Endothelial cell of umbilical vein (primary cell): Measurements from ENCODE around the gene CTDSP1. TPM values are rescaled to one million over a fixed set of nuclear protein-coding genes. Genes with fewer than 3 reads are reported as not detected.

ENCODE experiments used
- BruUV-seq: library from RNA; stranded (reverse); fragments of 400-500 nt; replicated peaks from 2 replicates; lab custom pipeline; 2021; lab: Mats Ljungman, UMichigan
- CTCF ChIA-PET: fragments of 300-600, 350-600 bp; sonication (Branson Sonifier 250); formaldehyde crosslinking; loops from one replicate; lab custom pipeline; 2021; ENCODE audit warnings: antibody characterized with exemption, inconsistent platforms; lab: Charles Lee
- POLR2A ChIA-PET: fragments of 300-600, 350-600 bp; sonication (Branson Sonifier 250); formaldehyde crosslinking; loops from one replicate; lab custom pipeline; 2021; ENCODE audit warnings: antibody characterized with exemption, inconsistent platforms; lab: Charles Lee
- DNase-seq: peaks from one replicate; pipeline ENCODE4 v3.0.0-alpha.2; 2011; ENCODE audit warnings: low read depth, low spot score
- FAIRE-seq: peaks from 2 replicates; lab custom pipeline; 2011; peaks lifted over from hg19 to GRCh38; lab: Jason Lieb, UNC
- H2AFZ ChIP-seq: 2 replicates; pipeline ENCODE4 v1.6.0; 2012; ENCODE audit warnings: low read depth, low read length, control low read depth, inconsistent platforms
- H3K27ac ChIP-seq: 2 replicates; pipeline ENCODE4 v1.5.1; 2011; ENCODE audit warnings: low read depth, mild to moderate bottlenecking, control low read depth, low read length, moderate library complexity; ENCODE audit not compliant: insufficient read depth
- H3K27me3 ChIP-seq, 2 experiments: 2 replicates each; pipeline versions ENCODE4 v1.6.0 to v1.6.1; 2011; ENCODE audit warnings: low read length in 2 of 2, mixed read lengths in 1 of 2; ENCODE audit not compliant: control insufficient read depth in 2 of 2, insufficient read depth in 2 of 2
- H3K36me3 ChIP-seq, 2 experiments: 2 replicates in 1 of 2; 3 replicates in 1 of 2; pipeline ENCODE4 v1.5.1; 2011; ENCODE audit warnings: low read length in 2 of 2, mild to moderate bottlenecking in 1 of 2, moderate library complexity in 1 of 2; ENCODE audit not compliant: control insufficient read depth in 2 of 2, insufficient read depth in 2 of 2; ENCODE audit errors: extremely low read depth in 1 of 2
- H3K4me1 ChIP-seq: 3 replicates; pipeline ENCODE4 v1.5.1; 2011; ENCODE audit warnings: mild to moderate bottlenecking, low read length; ENCODE audit not compliant: control insufficient read depth, insufficient read depth; ENCODE audit errors: extremely low read depth
- H3K4me2 ChIP-seq: 2 replicates; pipeline ENCODE4 v1.6.1; 2011; ENCODE audit warnings: low read length, control low read depth, mixed read lengths; ENCODE audit not compliant: insufficient read depth
- H3K4me3 ChIP-seq, 3 experiments: fragments of 200-600 bp in 1 of 3; sonication (generic), shearing (Covaris generic) in 1 of 3; replicated peaks in 1 of 3; 2 replicates each; pipeline ENCODE4 v1.5.1; 2011 to 2016; ENCODE audit warnings: control low read depth in 3 of 3, low read length in 3 of 3, mild to moderate bottlenecking in 2 of 3, inconsistent platforms in 1 of 3, low read depth in 1 of 3, moderate library complexity in 1 of 3; ENCODE audit not compliant: insufficient read depth in 1 of 3
- H3K79me2 ChIP-seq: 2 replicates; pipeline ENCODE4 v1.6.0; 2012; ENCODE audit warnings: low read length, inconsistent platforms; ENCODE audit not compliant: control insufficient read depth, insufficient read depth
- H3K9ac ChIP-seq: replicated peaks from 2 replicates; pipeline ENCODE3; 2011; ENCODE audit warnings: low read length, control low read depth; ENCODE audit not compliant: insufficient read depth; ENCODE audit errors: extremely low read depth
- H3K9me1 ChIP-seq: replicated peaks from 3 replicates; pipeline ENCODE4 v1.6.0; 2011; ENCODE audit warnings: mild to moderate bottlenecking, low read length; ENCODE audit not compliant: control insufficient read depth, insufficient read depth; ENCODE audit errors: extremely low read depth
- H3K9me3 ChIP-seq: replicated peaks from 2 replicates; pipeline ENCODE4 v1.5.1; 2012; ENCODE audit warnings: low read length, inconsistent platforms; ENCODE audit not compliant: control insufficient read depth, insufficient read depth
- H4K20me1 ChIP-seq: replicated peaks from 2 replicates; pipeline ENCODE3; 2011; ENCODE audit warnings: mild to moderate bottlenecking, low read length; ENCODE audit not compliant: control insufficient read depth, insufficient read depth; ENCODE audit errors: extremely low read depth
- EZH2 ChIP-seq: IDR thresholded peaks from 2 replicates; pipeline ENCODE4 v1.6.1; 2012; ENCODE audit warnings: borderline replicate concordance, low read depth, mild to moderate bottlenecking, moderate library complexity, low read length, inconsistent platforms; ENCODE audit not compliant: severe bottlenecking
- FOS ChIP-seq: IDR thresholded peaks from 2 replicates; pipeline ENCODE4 v1.6.1; 2011; ENCODE audit warnings: mild to moderate bottlenecking, low read length, moderate library complexity, borderline replicate concordance; ENCODE audit not compliant: insufficient read depth
- GATA2 ChIP-seq: IDR thresholded peaks from 2 replicates; pipeline ENCODE4 v1.7.0; 2011; ENCODE audit warnings: low read depth, mild to moderate bottlenecking, moderate library complexity, mixed read lengths, low read length; ENCODE audit not compliant: insufficient read length, insufficient read depth
- JUN ChIP-seq: IDR thresholded peaks from 2 replicates; pipeline ENCODE4 v1.6.1; 2011; ENCODE audit warnings: borderline replicate concordance, low read depth; ENCODE audit not compliant: insufficient read length, insufficient read depth
- MYC ChIP-seq: IDR thresholded peaks from one replicate; pipeline ENCODE4 v1.6.1; 2011; ENCODE audit warnings: mild to moderate bottlenecking, low read depth, low read length
- POLR2A ChIP-seq: IDR thresholded peaks from 2 replicates; pipeline ENCODE4 v1.6.1; 2012; ENCODE audit warnings: low read depth, mild to moderate bottlenecking, control low read depth, low read length
- POLR2AphosphoS5 ChIP-seq: IDR thresholded peaks from 2 replicates; pipeline ENCODE4 v1.6.1; 2012; ENCODE audit warnings: low read depth, mild to moderate bottlenecking, control low read depth, low read length, moderate library complexity; ENCODE audit not compliant: insufficient read depth
- dilution Hi-C: fragments of 300-500 bp; cut with MboI; formaldehyde crosslinking; loops from one replicate; pipeline ENCODE4 v1.15.0; 2019; ENCODE audit warnings: low sequenced_read_pairs; ENCODE audit not compliant: extremely low pct_ligation_motif_present
- intact Hi-C: fragments of 100-400 bp; cut with micrococcal nuclease; formaldehyde crosslinking; loops from one replicate; pipeline ENCODE4 v1.10.0; 2022
- polyA plus RNA-seq, 4 experiments: library from polyadenylated mRNA; depleted of rRNA in 3 of 4; stranded (reverse) in 3 of 4; unstranded in 1 of 4; fragments of >200 nt; gene quantifications; 2 replicates each; pipeline versions ENCODE4 v1.2.1 to v1.2.3, GENCODE V29; 2011 to 2012; ENCODE audit warnings: missing spikeins in 1 of 4
- total RNA-seq: library from RNA; stranded (reverse); gene quantifications from 2 replicates; pipeline ENCODE4 v1.2.3, GENCODE V29; 2021
- TF ChIP-seq, protein P1 (sequence below), 2 donors: IDR thresholded peaks; 1 replicate in 1 of 2; 2 replicates in 1 of 2; pipeline ENCODE4 v1.5.1; 2011; ENCODE audit warnings: low read length in 2 of 2, mild to moderate bottlenecking in 2 of 2, moderate library complexity in 2 of 2, control low read depth in 1 of 2, inconsistent platforms in 1 of 2, low read depth in 1 of 2; ENCODE audit not compliant: insufficient read depth in 1 of 2; ENCODE audit errors: extremely low read depth in 1 of 2
- TF ChIP-seq, protein P2 (sequence below): IDR thresholded peaks from 2 replicates; pipeline ENCODE4 v1.6.1; 2011; ENCODE audit not compliant: insufficient read depth, insufficient read length

The CTDSP1 gene
- total and polyA plus RNA-seq, 2 donors (not counting 3 experiments of a cell fraction or from before 2014, with no cell fraction given): 86.1 to 112 TPM

DNA sequence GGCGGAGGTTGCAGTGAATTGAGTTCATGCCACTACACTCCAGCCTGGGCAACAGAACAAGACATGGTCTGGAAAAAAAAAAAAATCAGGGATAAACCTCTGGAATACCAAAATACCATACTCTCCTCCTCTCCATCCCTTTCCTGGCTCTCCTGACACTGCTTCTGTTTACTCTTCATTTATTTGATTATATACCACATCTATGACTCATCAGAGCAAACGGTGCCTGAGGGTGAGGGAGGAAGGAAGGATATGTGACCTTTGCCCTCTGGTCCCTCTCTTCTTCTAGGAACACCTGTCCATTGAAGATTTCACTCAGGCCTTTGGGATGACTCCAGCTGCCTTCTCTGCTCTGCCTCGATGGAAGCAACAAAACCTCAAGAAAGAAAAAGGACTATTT lies 49.3 kb downstream of the CTDSP1 start:
- CTCF ChIA-PET: interaction anchor here (1.6 to 4.1 kb wide), 2 partner anchors 17 to 23 kb away, joined by 4 to 14 read pairs; no protein-coding TSS in a partner anchor
- peak; percentile 56 for DNase-seq
- peak; percentile 44 for FAIRE-seq

More for the DNA sequence above, 49.3 kb downstream of the CTDSP1 start:
- Histone ChIP-seq H3K9me1 (no peaks in the 10 kb centered on the region), H3K27ac (no peak overlapping the region), H4K20me1 (no peaks in the 10 kb centered on the region), H2AFZ (no peak overlapping the region), H3K9me3 (no peaks in the 10 kb centered on the region), H3K4me1 (peaks cover 20% of the 10 kb centered on the region), H3K36me3 (no peaks in the 10 kb centered on the region), H3K79me2 (no peaks in the 10 kb centered on the region), H3K4me2 (peak overlapping the region; percentile 44), H3K9ac (no peak overlapping the region), H3K27me3 (no peaks in the 10 kb centered on the region), H3K4me3 (no peak overlapping the region)
- TF ChIP-seq EZH2: no peak
- TF ChIP-seq, protein P1, sequence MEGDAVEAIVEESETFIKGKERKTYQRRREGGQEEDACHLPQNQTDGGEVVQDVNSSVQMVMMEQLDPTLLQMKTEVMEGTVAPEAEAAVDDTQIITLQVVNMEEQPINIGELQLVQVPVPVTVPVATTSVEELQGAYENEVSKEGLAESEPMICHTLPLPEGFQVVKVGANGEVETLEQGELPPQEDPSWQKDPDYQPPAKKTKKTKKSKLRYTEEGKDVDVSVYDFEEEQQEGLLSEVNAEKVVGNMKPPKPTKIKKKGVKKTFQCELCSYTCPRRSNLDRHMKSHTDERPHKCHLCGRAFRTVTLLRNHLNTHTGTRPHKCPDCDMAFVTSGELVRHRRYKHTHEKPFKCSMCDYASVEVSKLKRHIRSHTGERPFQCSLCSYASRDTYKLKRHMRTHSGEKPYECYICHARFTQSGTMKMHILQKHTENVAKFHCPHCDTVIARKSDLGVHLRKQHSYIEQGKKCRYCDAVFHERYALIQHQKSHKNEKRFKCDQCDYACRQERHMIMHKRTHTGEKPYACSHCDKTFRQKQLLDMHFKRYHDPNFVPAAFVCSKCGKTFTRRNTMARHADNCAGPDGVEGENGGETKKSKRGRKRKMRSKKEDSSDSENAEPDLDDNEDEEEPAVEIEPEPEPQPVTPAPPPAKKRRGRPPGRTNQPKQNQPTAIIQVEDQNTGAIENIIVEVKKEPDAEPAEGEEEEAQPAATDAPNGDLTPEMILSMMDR (IDR thresholded peaks at IDR 0.05; ENCODE audit: extremely low read depth in 1 of 2, insufficient read depth in 1 of 2, low read depth in 1 of 2, low read length in 2 of 2): no peak
- no peak for TF ChIP-seq POLR2A
- TF ChIP-seq GATA2: peak; percentile 12
- TF ChIP-seq JUN: peak; percentile 82
- TF ChIP-seq MYC: no peak
- TF ChIP-seq, protein P2, sequence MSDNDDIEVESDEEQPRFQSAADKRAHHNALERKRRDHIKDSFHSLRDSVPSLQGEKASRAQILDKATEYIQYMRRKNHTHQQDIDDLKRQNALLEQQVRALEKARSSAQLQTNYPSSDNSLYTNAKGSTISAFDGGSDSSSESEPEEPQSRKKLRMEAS: no peak
- peak; percentile 57 for TF ChIP-seq POLR2AphosphoS5
- TF ChIP-seq FOS: peak; percentile 89
- dilution Hi-C loops: no loop called here
- POLR2A ChIA-PET: no interaction called here
- BruUV-seq: no TSS peak
- intact Hi-C loops: no loop called here
